CD4-positive, alpha-beta T cell treated with Interleukin-17A for 1 hour (primary cell): ENCODE results near the gene CUL4A.
"Not testable (repeated sequence)": the region's sequence is repeated elsewhere in the genome, so short reads cannot be mapped to it uniquely, and the experiment has no call there.

Experiments
- DNase-seq: peaks from one replicate; pipeline ENCODE4 v3.0.0-alpha.2; 2020

The CUL4A gene

GRCh38 chr13:113243847-113244246 is 34.4 kb downstream of the CUL4A start:
- DNase-seq, result no peak

DNA sequence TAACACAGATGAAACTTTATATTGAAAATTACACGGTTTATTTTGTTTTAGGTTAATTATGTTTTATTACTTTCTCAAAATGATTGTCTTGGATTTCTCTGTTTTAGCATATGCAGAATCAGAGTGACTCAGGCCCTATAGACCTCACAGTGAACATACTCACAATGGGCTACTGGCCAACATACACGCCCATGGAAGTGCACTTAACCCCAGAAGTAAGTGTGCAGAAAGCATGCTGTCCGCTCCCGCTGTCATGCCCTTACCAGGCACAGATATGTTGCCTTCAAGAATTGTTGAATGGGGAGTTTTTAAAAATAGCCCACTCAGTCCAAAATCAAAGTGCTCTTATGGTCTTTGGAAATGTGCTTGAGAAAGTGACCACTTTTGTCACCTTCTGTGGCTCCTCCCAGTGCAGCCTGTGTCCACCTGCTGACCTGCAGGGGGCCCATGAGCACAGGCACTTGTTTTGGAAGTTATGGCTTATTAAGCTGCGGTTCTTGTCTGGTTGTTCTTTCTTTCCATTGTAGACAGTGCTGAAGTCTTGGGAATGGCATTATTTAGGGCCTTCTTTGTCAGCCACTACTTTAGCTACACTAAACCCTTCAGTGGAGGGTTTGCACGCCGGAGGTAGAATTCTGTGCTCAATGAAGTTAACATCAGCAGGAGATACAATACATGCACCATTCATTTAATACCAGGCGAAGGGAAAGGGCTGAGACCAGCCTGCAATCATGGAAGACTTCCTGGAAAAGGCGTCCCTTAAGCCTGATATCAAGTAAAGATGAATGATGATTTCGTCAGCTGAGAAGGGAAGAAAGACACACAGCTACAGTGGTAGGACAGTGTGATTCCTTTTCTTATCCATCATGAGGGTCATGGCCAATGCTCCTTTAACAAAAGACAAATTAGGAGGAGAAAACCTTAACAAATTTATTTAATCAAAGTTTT is 36.7 kb downstream of the CUL4A start:
- no peak for DNase-seq

DNA sequence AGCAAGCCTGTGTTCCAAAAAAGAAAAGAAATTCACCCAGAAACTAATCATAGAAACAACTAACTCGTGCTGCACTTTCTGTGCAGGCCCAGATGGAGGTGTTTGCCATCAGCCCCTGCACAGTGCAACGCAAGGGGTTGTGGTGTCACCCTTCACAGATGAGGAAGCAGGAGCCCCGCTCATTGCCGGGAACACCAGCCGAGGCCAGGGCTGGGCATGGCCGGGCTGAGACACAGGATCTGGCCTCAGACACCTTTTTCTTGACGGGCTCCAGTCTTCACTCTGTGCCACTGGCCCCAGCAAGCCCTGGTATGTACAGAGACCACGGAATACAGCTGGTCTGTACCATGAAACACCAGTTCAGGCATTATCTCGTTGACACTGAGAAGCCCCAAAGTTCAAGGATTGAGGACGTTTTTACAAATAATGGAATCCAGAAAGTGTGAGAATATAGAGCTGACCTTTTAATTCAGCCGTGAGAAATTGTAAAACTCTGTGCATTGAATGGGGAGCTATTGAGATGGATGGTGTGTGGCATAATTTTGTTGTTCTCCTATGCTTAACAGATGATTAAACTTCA is 43.2 kb downstream of the CUL4A start:
- DNase-seq, result no peak

- not testable (repeated sequence) for DNase-seq
Observed at GRCh38 chr13:113257908-113258307, 48.5 kb downstream of the CUL4A start.

- no peak for DNase-seq
Observed at GRCh38 chr13:113258321-113259054, 49.1 kb downstream of the CUL4A start.

GRCh38 chr13:113260996-113261395 is 51.6 kb downstream of the CUL4A start:
- no peak for DNase-seq

DNA sequence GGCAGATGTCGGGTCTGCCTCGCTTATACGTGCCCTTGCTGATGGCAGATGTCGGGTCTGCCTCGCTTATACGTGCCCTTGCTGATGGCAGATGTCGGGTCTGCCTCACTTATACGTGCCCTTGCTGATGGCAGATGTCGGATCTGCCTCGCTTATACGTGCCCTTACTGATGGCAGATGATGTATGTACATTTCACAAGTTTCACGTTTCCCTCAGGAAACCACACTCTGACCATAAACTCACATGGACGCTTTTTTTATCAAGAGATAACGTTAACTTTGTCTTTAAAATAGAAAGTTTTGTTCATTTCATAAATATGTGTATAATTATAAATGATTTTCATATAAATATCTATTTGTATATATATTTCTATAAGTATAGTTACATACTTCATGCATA is 53.6 kb downstream of the CUL4A start:
- not testable (repeated sequence) for DNase-seq

GRCh38 chr13:113267642-113268405 is 58.4 kb downstream of the CUL4A start:
- no peak for DNase-seq

DNA sequence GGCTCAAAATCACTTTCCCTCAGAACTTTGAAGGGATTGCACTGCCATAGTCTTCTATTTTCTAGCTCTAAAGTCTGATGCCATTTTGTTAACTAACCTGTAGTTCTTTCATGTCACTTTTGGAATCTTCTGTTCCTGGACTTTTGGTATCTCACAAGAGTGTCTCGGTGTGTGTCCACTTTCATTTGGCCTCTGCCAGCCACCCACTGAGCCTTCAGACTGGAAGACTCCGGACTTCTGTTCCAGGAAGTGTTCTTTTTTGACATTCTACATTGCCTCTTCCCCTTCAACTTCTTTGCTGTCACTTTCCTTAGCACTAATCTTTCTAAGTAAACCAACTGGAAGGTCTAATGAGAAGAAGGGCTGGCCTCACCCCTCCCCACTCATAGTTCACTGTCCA is 62.6 kb downstream of the CUL4A start:
- DNase-seq, result no peak

GRCh38 chr13:113272701-113273181 is 63.3 kb downstream of the CUL4A start:
- DNase-seq, result no peak

GRCh38 chr13:113273321-113273720 is 63.9 kb downstream of the CUL4A start:
- no peak for DNase-seq

GRCh38 chr13:113273851-113274590 is 64.6 kb downstream of the CUL4A start:
- no peak for DNase-seq

DNA sequence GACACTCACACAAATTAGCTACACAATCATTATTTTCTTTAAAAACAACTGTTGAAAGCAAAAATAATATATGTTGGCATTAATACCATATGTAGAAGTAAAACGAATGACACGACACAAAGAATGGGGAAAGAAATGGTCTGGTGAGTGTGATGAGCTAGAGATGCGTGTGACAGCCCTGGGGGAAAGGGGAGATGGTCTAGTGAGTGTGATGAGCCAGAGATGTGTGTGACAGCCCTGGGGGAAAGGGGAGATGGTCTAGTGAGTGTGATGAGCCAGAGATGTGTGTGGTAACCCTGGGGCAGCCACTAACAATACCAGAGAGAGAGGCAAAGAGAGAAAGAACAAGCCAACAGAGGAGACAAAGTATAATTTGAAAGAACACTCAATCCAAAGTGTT is 65.3 kb downstream of the CUL4A start:
- DNase-seq, result no peak

DNA sequence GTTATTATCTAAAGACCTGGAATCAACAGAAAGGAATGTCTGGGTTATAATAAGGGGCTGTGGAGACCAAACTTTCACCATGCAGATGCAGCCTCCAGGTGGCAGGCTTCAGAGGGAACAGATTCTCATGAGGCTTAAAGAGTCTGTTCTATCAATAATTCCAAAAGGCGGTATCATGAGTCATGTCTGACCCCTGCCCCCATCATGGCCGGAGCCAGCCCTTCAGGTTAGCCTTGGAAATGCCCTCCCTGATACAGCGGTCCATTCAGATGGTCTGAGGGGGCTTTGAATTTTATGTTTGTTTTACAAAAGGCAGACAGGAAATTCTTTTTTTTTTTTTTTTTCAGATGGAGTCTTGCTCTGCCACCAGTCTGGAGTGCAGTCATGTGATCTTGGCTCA is 66.0 kb downstream of the CUL4A start:
- DNase-seq, result peak; percentile 41

GRCh38 chr13:113280126-113280525 is 70.7 kb downstream of the CUL4A start:
- no peak for DNase-seq

DNA sequence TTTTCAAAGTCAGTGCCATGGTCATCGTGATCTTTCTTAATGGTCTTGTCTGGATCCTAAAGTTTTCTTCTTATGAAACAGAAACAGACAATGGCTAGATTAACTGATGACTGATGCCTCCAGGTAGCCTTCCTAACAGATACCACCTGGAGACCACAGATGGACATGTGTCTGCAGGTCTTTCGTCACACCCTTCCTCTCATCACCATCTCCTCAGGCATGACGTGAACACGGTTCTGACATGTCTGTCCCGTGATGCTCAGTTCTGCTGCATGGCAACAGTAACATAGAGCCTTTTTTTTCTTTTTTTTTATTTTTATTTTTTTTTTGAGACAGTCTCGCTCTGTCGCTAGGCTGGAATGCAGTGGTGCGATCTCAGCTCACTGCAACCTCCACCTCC is 74.5 kb downstream of the CUL4A start:
- DNase-seq, result no peak

DNA sequence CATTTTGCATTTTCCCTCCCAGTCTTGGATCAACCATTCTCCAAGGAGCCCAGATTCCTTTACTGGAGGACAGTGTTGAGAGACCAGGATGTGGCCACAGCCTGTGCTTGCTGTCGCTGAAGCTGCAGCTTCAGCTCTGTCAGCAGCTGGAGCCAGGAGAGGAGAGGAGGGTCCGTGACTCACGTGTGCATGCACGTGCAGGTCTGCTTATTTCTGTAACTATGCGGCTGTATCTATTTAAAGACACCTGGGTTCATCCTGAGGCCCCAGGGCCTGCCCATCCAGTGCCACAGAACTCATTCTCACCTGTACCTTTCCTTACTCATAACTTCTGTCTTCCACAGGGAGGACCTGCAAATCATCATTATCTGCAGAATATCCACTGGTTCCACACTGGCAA is 79.5 kb downstream of the CUL4A start:
- DNase-seq, result no peak

DNA sequence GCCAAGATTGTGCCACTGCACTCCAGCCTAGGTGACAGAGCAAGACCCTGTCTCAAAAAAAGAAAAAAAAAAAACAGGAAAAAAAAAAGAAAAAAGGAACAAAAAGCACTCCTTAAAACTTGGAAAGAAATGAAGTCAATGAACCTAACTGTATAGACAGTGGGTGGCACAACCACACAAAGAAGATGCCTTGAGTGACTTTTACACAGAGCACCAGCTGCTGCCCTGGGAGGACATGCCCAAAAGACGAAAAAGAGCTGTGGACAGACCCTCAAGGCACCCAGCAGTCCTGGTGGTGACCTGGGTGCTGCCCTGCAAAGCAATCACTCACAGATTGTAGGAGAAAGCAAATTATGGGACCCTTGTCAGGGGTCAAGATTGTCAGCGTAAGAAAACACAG is 81.7 kb downstream of the CUL4A start:
- no peak for DNase-seq

DNA sequence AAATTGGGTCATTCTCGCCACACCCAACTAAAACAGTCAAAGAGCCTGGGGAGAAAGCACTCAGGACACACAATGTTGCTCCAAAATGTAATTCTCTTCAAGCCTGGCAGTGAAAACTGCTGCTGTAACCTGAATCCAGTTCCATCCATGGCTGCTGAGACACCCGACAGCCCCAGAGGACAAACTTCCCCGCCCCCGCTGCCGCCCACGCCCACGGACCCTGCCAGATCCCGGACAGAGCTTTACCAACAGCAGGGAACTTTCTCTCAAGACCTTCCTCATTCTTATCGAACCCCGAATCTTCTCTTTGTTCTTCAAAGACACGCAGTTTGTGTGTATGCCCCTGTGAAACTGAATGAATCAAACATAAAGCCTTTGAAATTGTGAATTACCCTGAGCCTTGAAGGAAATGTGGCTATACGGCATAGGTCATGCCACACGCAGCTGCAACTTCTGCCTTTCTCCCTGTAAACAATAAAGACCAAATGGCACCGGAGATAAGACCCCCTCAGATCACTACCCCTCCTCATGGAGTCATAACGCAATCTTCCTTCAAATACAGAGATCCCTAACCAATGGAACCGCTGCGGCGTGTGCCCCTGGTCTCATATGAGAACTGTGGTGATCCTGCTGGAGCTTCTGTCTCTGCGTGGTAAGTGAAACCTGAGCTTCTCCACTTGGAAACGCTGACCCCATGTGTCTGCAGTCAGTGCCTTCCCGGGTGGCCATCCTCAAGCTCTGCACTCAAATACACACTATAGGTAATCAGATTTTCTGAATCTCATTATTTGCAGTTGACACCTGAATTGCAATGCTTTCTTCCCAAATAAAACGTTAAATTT is 82.8 kb downstream of the CUL4A start:
- peak; percentile 16 for DNase-seq

DNA sequence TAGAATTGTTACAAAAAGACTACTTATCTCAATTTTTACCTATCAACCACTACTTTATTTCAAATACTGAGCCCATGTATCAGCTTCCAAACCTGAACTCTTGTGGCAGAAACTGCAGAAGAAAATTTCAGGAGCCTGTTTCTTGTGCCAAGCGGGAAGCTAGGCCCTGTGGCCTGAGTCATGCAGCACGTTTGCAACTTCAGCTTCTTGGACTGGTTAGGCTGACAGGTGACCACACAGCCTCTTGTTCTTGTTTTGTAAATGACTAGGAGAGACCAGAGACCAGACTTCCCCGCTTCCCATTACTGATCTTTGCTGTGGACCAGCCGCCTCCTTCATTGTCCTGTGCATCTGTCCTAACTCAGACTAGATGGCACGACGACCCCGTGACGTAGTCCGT is 84.3 kb downstream of the CUL4A start:
- DNase-seq, result no peak

DNA sequence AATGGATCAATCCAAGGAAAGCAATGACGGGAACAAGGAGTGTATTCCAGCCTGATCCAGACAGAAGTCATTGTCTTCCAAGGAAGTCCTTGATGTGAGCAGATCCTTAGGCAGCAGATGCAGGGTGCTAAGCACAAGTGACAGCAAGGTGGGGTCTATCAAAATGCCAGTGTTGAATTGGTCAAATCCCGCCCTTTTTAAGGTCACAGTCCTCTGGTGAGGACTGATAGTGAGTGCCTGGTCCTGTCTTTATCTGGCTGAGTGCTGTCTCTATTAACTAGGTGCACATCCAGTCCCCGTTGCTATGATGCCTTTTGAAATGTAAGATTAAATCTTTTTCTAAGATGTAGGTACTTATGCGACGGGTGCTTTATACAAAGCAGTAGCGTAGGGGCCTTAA is 86.4 kb downstream of the CUL4A start:
- no peak for DNase-seq
